ENCODE measurements around the gene METTL9. TPM values are rescaled to one million over a fixed set of nuclear protein-coding genes. Genes with fewer than 3 reads are reported as not detected.

Gene METTL9
- total and polyA plus RNA-seq, 4 donors, result 9.3 to 57.3 (median 17.2) TPM

GRCh38 chr16:21694609-21695008 is 95.2 kb downstream of the METTL9 start (continued):
- no peak for TF ChIP-seq CTCF (IDR thresholded peaks at IDR 0.05; ENCODE audit: low read depth, low read length, missing input control)

GRCh38 chr16:21697032-21697431 is 97.7 kb downstream of the METTL9 start:
- Histone ChIP-seq H3K4me1 (ENCODE audit: control insufficient read depth in 4 of 4, insufficient read depth in 4 of 4, low read length in 3 of 4) (no peaks in the 10 kb centered on the region), H3K27ac (ENCODE audit: low read depth in 1 of 2, low read length in 2 of 2) (no peak overlapping the region)
- 82% methylated on average over 5 of the region's 5 CpGs for WGBS

GRCh38 chr16:21698169-21699032 is 99.0 kb downstream of the METTL9 start:
- Histone ChIP-seq H3K4me3 (ENCODE audit: low read depth in 1 of 3, low read length in 3 of 3) (no peak overlapping the region), H3K9me3 (ENCODE audit: control insufficient read depth in 4 of 4, low read length in 3 of 4) (no peaks in the 10 kb centered on the region), H3K36me3 (ENCODE audit: control insufficient read depth in 4 of 4, insufficient read depth in 3 of 4, low read depth in 1 of 4, low read length in 3 of 4) (no peaks in the 10 kb centered on the region), H3K27me3 (ENCODE audit: control insufficient read depth in 4 of 4, insufficient read depth in 4 of 4, low read length in 3 of 4) (no peaks in the 10 kb centered on the region), H3K27ac (ENCODE audit: low read depth in 1 of 2, low read length in 2 of 2) (no peak overlapping the region), H3K4me1 (ENCODE audit: control insufficient read depth in 4 of 4, insufficient read depth in 4 of 4, low read length in 3 of 4) (no peaks in the 10 kb centered on the region), H3K9ac (ENCODE audit: low read depth in 1 of 2, low read length in 2 of 2) (no peak overlapping the region)
- DNase-seq (ENCODE audit: low spot score), result no peak
- 81% methylated on average over 9 of the region's 9 CpGs for WGBS
- TF ChIP-seq RXRA (IDR thresholded peaks at IDR 0.05), result no peak
- no peak for TF ChIP-seq GABPA (IDR thresholded peaks at IDR 0.05 in 1 of 2, conservative IDR thresholded peaks at IDR 0.05 in 1 of 2)
- no peak for TF ChIP-seq EGR1 (IDR thresholded peaks at IDR 0.05; ENCODE audit: low read depth in 2 of 2)
- TF ChIP-seq CTCF (IDR thresholded peaks at IDR 0.05; ENCODE audit: low read depth, low read length, missing input control), result no peak
- TF ChIP-seq JUND (IDR thresholded peaks at IDR 0.05), result no peak
- TF ChIP-seq MAX (IDR thresholded peaks at IDR 0.05), result no peak
- TF ChIP-seq ATF3 (IDR thresholded peaks at IDR 0.05), result no peak
- TF ChIP-seq FOXA2 (IDR thresholded peaks at IDR 0.05), result no peak
- TF ChIP-seq YY1 (IDR thresholded peaks at IDR 0.05), result no peak
- TF ChIP-seq RAD21 (IDR thresholded peaks at IDR 0.05), result no peak

More at GRCh38 chr16:21697032-21697431, 97.7 kb downstream of the METTL9 start:
- Histone ChIP-seq H3K36me3 (ENCODE audit: control insufficient read depth in 4 of 4, insufficient read depth in 3 of 4, low read depth in 1 of 4, low read length in 3 of 4) (no peaks in the 10 kb centered on the region), H3K9me3 (ENCODE audit: control insufficient read depth in 4 of 4, low read length in 3 of 4) (no peaks in the 10 kb centered on the region), H3K4me3 (ENCODE audit: low read depth in 1 of 3, low read length in 3 of 3) (no peak overlapping the region), H3K9ac (ENCODE audit: low read depth in 1 of 2, low read length in 2 of 2) (no peak overlapping the region), H3K27me3 (ENCODE audit: control insufficient read depth in 4 of 4, insufficient read depth in 4 of 4, low read length in 3 of 4) (no peaks in the 10 kb centered on the region)
- TF ChIP-seq NR2F2 (IDR thresholded peaks at IDR 0.05), result no peak
- TF ChIP-seq RAD21 (IDR thresholded peaks at IDR 0.05), result no peak
- no peak for TF ChIP-seq ATF3 (IDR thresholded peaks at IDR 0.05)
- no peak for TF ChIP-seq FOXA2 (IDR thresholded peaks at IDR 0.05)
- no peak for TF ChIP-seq GABPA (IDR thresholded peaks at IDR 0.05 in 1 of 2, conservative IDR thresholded peaks at IDR 0.05 in 1 of 2)
- no peak for TF ChIP-seq TAF1 (conservative IDR thresholded peaks at IDR 0.05)
- no peak for DNase-seq (ENCODE audit: low spot score)
